Right atrium auricular region (tissue), 2 donors: Measurements from ENCODE around the gene THRB. TPM values are rescaled to one million over a fixed set of nuclear protein-coding genes. Genes with fewer than 3 reads are reported as not detected.

Experiments
- DNase-seq: peaks from one replicate; pipeline ENCODE4 v3.0.0-alpha.2; 2019; ENCODE audit warnings: low spot score
- H3K27ac ChIP-seq, 2 donors: fragments of 200-600 bp; sonication (generic); 1 replicate in 1 of 2; 2 replicates in 1 of 2; pipeline ENCODE4 v1.5.1; 2016 to 2019
- H3K27me3 ChIP-seq, 2 donors: fragments of 200-600 bp; sonication (generic); one replicate each; pipeline versions ENCODE4 v1.5.1 to v1.6.0; 2017 to 2019
- H3K36me3 ChIP-seq: fragments of 200-600 bp; sonication (generic); one replicate; pipeline ENCODE4 v1.5.1; 2016
- H3K4me1 ChIP-seq, 2 donors: fragments of 200-600 bp; sonication (generic); one replicate each; pipeline versions ENCODE4 v1.5.1 to v1.6.0; 2017 to 2019
- H3K4me3 ChIP-seq, 2 donors: fragments of 200-600 bp; sonication (generic); 1 replicate in 1 of 2; 2 replicates in 1 of 2; pipeline ENCODE4 v1.5.1; 2017 to 2019; ENCODE audit warnings: mild to moderate bottlenecking in 1 of 2, moderate library complexity in 1 of 2
- H3K9me3 ChIP-seq, 2 donors: fragments of 200-600 bp; sonication (generic); one replicate each; pipeline ENCODE4 v1.5.1; 2019
- total RNA-seq, 2 donors: library from RNA; depleted of rRNA; stranded (reverse); fragments of >200 nt; gene quantifications; one replicate each; pipeline ENCODE4 v1.1.0, GENCODE V29; 2016
- TF ChIP-seq, protein P1 (sequence below), 2 donors: fragments of 200-600 bp; sonication (generic); IDR thresholded peaks; one replicate each; pipeline ENCODE4 v1.5.1; 2019; ENCODE audit warnings: antibody characterized with exemption in 2 of 2

THRB gene
- 1 to 10 TPM; 4.2 to 7.0 TPM for total RNA-seq

DNA sequence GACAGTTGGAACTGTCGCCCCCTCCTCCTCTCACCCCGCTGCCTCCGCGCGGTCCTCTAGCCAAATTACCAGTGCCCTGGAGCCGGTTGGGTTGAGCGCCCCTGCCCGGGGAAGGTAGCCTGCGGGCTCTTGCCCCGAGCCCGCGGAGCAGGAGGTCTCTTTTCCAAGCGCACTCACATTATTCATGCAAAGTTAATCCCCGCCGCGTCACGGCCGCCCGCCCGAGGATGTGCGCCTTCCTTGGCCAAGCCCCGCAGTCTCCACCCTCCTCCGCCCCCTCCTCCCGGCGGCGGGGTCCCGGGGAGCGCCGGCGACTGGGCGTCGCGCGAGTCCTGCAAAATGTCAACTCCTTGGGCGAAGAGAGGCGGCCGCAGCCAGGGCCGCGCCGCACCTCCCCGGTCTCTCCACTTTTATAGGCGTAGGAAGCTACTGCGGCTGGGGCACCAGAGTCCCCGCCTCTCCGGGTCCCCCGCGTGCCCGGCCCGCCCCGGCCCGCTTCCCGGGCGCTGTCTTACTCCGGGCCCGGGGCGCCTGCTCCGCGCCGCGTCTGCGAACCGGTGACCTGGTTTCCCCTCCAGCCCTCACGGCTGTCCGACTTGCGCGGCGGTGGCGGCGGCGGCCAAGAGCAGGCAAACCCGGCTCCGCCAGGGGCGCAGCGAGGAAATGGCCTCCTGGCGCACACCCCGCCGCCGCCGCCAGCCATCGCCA lies at the start of gene THRB:
Gene THRB, minus strand, starts transcription at position 233 of the 708 bp plus-strand sequence.
- Histone ChIP-seq H3K36me3 (no peaks in the 10 kb centered on the region), H3K4me1 (peaks cover 0 to 25% of the 10 kb centered on the region in 2 donors), H3K27me3 (no peaks in the 10 kb centered on the region), H3K27ac (peak within 1 kb of the TSS; percentile 84 to 90), H3K4me3 (peak within 1 kb of the TSS; percentile 57 to 78), H3K9me3 (no peaks in the 10 kb centered on the region)
- peak; percentile 76 for DNase-seq
- TF ChIP-seq, protein P1, sequence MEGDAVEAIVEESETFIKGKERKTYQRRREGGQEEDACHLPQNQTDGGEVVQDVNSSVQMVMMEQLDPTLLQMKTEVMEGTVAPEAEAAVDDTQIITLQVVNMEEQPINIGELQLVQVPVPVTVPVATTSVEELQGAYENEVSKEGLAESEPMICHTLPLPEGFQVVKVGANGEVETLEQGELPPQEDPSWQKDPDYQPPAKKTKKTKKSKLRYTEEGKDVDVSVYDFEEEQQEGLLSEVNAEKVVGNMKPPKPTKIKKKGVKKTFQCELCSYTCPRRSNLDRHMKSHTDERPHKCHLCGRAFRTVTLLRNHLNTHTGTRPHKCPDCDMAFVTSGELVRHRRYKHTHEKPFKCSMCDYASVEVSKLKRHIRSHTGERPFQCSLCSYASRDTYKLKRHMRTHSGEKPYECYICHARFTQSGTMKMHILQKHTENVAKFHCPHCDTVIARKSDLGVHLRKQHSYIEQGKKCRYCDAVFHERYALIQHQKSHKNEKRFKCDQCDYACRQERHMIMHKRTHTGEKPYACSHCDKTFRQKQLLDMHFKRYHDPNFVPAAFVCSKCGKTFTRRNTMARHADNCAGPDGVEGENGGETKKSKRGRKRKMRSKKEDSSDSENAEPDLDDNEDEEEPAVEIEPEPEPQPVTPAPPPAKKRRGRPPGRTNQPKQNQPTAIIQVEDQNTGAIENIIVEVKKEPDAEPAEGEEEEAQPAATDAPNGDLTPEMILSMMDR (IDR thresholded peaks at IDR 0.05) = peak in 1 of 2 donors; percentile 45

DNA sequence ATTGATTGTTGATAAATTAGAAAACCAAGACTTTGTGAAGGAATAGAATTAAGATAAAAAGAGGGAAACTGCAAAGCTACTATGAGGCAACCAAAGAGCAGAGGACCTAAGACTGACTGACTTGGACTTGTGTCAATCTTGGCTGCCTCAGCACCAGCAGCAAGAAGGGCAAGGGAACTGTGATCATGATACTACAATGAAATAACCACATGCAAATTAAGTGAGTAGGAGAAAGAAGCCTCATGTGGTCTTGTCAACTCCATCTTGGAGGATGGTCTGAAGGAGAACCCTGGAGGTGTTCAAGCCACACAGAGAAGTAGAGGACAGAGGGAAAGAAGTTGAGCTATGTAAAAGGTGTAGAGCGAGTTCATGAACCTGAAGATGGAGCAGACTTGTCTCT lies 47.3 kb upstream of the THRB start:
- H3K9me3 ChIP-seq = no peaks in the 10 kb centered on the region
- no peaks in the 10 kb centered on the region for H3K27me3 ChIP-seq
- no peak overlapping the region for H3K27ac ChIP-seq
- TF ChIP-seq, protein P1 (IDR thresholded peaks at IDR 0.05) = no peak
- no peak for DNase-seq
- no peaks in the 10 kb centered on the region for H3K4me1 ChIP-seq
- no peak overlapping the region for H3K4me3 ChIP-seq
- H3K36me3 ChIP-seq = no peaks in the 10 kb centered on the region

DNA sequence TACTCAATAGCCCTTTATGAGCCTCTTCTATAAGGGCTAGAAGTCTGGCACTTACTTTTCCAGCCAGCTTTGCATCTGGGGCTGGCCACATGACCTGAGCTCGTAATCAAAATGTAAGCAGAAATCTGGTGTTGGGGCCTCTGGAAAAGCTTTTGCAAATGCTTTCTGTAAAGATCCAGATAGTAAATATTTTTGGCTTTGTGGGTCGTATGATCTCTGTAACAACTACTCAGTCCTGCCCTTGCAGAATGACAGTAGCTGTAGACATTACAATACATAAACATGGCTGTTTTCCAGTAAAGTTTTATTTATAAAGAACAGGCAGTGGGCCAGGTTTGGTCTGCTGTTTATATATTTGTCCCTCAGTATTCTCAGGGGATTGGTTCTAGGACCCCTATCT lies 46.2 kb upstream of the THRB start:
- H3K4me3 ChIP-seq = no peak overlapping the region
- TF ChIP-seq, protein P1 (IDR thresholded peaks at IDR 0.05) = no peak
- H3K27ac ChIP-seq = no peak overlapping the region
- no peaks in the 10 kb centered on the region for H3K27me3 ChIP-seq
- DNase-seq = no peak
- H3K9me3 ChIP-seq = no peaks in the 10 kb centered on the region
- H3K36me3 ChIP-seq = no peaks in the 10 kb centered on the region
- H3K4me1 ChIP-seq = no peaks in the 10 kb centered on the region

DNA sequence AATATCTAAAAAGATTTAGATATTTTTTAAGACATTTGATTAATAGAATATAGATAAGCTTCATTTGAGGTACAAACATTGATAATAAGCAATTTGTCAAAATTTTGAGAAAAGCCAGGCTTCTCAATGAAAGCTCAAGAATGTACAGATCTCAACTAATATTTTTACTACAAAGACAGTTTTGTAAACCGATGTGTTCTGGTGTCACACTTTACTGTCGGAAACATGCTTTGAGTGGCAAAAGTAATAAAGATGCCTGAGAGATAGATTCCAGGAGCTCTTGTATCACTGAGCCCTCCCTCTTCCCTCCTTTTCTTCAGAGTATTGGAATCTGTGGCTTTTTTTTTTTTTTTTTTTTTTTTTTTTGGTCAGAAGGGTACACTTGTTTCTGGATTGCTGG lies 45.0 kb upstream of the THRB start:
- H3K27me3 ChIP-seq = no peaks in the 10 kb centered on the region
- TF ChIP-seq, protein P1 (IDR thresholded peaks at IDR 0.05) = no peak
- no peak overlapping the region for H3K27ac ChIP-seq
- no peaks in the 10 kb centered on the region for H3K4me1 ChIP-seq
- no peaks in the 10 kb centered on the region for H3K36me3 ChIP-seq
- H3K9me3 ChIP-seq = no peaks in the 10 kb centered on the region
- no peak for DNase-seq
- no peak overlapping the region for H3K4me3 ChIP-seq

DNA sequence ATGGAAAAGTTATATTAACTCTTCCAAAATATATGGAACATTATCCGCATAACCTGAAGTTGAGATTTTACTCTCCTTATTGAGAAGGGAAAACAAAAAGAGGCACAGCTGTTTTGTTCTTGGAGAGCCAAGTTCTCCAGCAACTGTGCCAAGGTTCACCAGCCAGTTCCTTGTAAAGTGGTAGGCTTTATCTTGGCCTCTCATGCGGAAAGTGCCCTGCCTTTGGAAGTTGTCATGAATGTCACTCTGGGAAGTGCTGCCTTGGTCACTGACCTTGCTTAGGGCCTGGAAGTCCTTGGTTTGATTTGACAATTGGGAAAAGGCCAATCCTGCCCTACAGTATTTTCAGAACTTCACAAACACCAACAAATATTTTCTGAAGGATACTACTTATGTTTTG lies 44.2 kb upstream of the THRB start:
- Histone ChIP-seq H3K27me3 (no peaks in the 10 kb centered on the region), H3K9me3 (no peaks in the 10 kb centered on the region), H3K4me3 (no peak overlapping the region), H3K36me3 (no peaks in the 10 kb centered on the region), H3K4me1 (no peaks in the 10 kb centered on the region), H3K27ac (no peak overlapping the region)
- DNase-seq = no peak
- TF ChIP-seq, protein P1 (IDR thresholded peaks at IDR 0.05) = no peak
